ENCODE data around the gene TRPM3.

- TF ChIP-seq POLR2A (IDR thresholded peaks at IDR 0.05) (no peak), POLR2AphosphoS5 (IDR thresholded peaks at IDR 0.05; ENCODE audit: insufficient read depth in 1 of 2, low read depth in 1 of 2) (no peak)
- TF ChIP-seq, protein P1, sequence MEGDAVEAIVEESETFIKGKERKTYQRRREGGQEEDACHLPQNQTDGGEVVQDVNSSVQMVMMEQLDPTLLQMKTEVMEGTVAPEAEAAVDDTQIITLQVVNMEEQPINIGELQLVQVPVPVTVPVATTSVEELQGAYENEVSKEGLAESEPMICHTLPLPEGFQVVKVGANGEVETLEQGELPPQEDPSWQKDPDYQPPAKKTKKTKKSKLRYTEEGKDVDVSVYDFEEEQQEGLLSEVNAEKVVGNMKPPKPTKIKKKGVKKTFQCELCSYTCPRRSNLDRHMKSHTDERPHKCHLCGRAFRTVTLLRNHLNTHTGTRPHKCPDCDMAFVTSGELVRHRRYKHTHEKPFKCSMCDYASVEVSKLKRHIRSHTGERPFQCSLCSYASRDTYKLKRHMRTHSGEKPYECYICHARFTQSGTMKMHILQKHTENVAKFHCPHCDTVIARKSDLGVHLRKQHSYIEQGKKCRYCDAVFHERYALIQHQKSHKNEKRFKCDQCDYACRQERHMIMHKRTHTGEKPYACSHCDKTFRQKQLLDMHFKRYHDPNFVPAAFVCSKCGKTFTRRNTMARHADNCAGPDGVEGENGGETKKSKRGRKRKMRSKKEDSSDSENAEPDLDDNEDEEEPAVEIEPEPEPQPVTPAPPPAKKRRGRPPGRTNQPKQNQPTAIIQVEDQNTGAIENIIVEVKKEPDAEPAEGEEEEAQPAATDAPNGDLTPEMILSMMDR (IDR thresholded peaks at IDR 0.05), result no peak
Measured at GRCh38 chr9:70609011-70609410, 512.4 kb downstream of the TRPM3 start.

Measured in vagina (tissue), 2 donors.